ENCODE data around the gene LMNTD1. TPM values are rescaled to one million over a fixed set of nuclear protein-coding genes. Genes with fewer than 3 reads are reported as not detected.

Gene LMNTD1
- total and polyA plus RNA-seq, 4 donors = not detected

DNA sequence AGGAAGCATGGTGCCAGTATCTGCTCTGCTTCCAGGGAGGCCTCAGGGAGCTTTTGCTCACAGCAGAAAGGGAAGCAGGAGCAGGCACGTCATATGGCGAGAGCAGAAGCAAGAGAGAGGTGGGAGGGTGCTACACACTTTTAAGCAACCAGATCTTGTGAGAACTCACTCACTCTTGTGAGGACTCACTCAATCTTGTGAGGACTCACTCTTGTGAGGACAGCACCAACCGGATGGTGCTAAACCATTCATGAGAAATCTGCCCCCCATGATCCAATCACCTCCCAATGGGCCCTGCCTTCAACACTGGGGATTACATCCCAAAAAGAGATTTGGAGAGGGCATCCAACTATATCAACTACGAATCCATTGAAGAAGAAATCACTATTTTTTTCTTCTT lies 34.3 kb upstream of the LMNTD1 start:
- 90% methylated on average over 4 of the region's 4 CpGs for WGBS

DNA sequence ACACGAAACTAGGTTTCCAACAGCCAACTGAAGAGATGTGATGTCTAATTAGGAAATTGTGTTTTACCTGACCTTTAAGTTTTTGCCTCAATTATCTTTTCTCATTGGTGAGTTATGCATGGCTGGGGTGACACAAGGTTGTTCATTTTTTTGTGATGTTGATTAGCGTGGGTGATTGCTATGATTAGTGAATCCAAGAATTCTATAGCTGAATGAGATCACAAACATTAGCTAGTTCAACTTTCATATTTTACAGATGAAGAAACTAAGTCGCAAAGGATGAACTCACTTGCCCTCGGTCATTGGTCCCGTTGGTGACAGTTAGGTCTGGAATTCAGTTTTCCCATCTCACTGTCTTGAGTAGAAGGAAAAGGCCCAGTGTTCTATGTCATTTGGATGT lies 32.6 kb upstream of the LMNTD1 start:
- Histone ChIP-seq H3K27ac (ENCODE audit: low read depth in 1 of 2, low read length in 2 of 2) (no peak overlapping the region), H3K4me3 (ENCODE audit: low read depth in 1 of 3, low read length in 3 of 3) (no peak overlapping the region), H3K9ac (ENCODE audit: low read depth in 1 of 2, low read length in 2 of 2) (no peak overlapping the region), H3K9me3 (ENCODE audit: control insufficient read depth in 4 of 4, low read length in 3 of 4) (peaks cover 2 to 8% (median 5%) of the 10 kb centered on the region in 4 donors), H3K4me1 (ENCODE audit: control insufficient read depth in 4 of 4, insufficient read depth in 4 of 4, low read length in 3 of 4) (peaks cover 2 to 15% (median 9%) of the 10 kb centered on the region in 4 donors), H3K36me3 (ENCODE audit: control insufficient read depth in 4 of 4, insufficient read depth in 3 of 4, low read depth in 1 of 4, low read length in 3 of 4) (no peaks in the 10 kb centered on the region), H3K27me3 (ENCODE audit: control insufficient read depth in 4 of 4, insufficient read depth in 4 of 4, low read length in 3 of 4) (no peaks in the 10 kb centered on the region)
- TF ChIP-seq, protein P1, sequence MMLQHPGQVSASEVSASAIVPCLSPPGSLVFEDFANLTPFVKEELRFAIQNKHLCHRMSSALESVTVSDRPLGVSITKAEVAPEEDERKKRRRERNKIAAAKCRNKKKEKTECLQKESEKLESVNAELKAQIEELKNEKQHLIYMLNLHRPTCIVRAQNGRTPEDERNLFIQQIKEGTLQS (IDR thresholded peaks at IDR 0.05) = no peak
- TF ChIP-seq GABPA (IDR thresholded peaks at IDR 0.05 in 1 of 2, conservative IDR thresholded peaks at IDR 0.05 in 1 of 2) (peak in 1 of 2 donors; percentile 2), YY1 (IDR thresholded peaks at IDR 0.05) (no peak), SP1 (IDR thresholded peaks at IDR 0.05) (no peak)
- DNase-seq (ENCODE audit: low spot score) = no peak
- WGBS = 79% methylated on average over 5 of the region's 5 CpGs

More for the DNA sequence above, 34.3 kb upstream of the LMNTD1 start:
- Histone ChIP-seq H3K27ac (ENCODE audit: low read depth in 1 of 2, low read length in 2 of 2) (no peak overlapping the region), H3K4me3 (ENCODE audit: low read depth in 1 of 3, low read length in 3 of 3) (no peak overlapping the region), H3K4me1 (ENCODE audit: control insufficient read depth in 4 of 4, insufficient read depth in 4 of 4, low read length in 3 of 4) (peaks cover 2 to 15% (median 9%) of the 10 kb centered on the region in 4 donors), H3K9ac (ENCODE audit: low read depth in 1 of 2, low read length in 2 of 2) (no peak overlapping the region), H3K9me3 (ENCODE audit: control insufficient read depth in 4 of 4, low read length in 3 of 4) (peaks cover 2 to 8% (median 5%) of the 10 kb centered on the region in 4 donors), H3K36me3 (ENCODE audit: control insufficient read depth in 4 of 4, insufficient read depth in 3 of 4, low read depth in 1 of 4, low read length in 3 of 4) (no peaks in the 10 kb centered on the region), H3K27me3 (ENCODE audit: control insufficient read depth in 4 of 4, insufficient read depth in 4 of 4, low read length in 3 of 4) (no peaks in the 10 kb centered on the region)
- no peak for DNase-seq (ENCODE audit: low spot score)
- no peak for TF ChIP-seq RAD21 (IDR thresholded peaks at IDR 0.05)
- TF ChIP-seq, protein P1 (IDR thresholded peaks at IDR 0.05) = no peak
- TF ChIP-seq YY1 (IDR thresholded peaks at IDR 0.05) = no peak
- TF ChIP-seq, protein P2, sequence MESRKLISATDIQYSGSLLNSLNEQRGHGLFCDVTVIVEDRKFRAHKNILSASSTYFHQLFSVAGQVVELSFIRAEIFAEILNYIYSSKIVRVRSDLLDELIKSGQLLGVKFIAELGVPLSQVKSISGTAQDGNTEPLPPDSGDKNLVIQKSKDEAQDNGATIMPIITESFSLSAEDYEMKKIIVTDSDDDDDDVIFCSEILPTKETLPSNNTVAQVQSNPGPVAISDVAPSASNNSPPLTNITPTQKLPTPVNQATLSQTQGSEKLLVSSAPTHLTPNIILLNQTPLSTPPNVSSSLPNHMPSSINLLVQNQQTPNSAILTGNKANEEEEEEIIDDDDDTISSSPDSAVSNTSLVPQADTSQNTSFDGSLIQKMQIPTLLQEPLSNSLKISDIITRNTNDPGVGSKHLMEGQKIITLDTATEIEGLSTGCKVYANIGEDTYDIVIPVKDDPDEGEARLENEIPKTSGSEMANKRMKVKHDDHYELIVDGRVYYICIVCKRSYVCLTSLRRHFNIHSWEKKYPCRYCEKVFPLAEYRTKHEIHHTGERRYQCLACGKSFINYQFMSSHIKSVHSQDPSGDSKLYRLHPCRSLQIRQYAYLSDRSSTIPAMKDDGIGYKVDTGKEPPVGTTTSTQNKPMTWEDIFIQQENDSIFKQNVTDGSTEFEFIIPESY (IDR thresholded peaks at IDR 0.05) = no peak
- no peak for TF ChIP-seq HNF4G (IDR thresholded peaks at IDR 0.05)
- TF ChIP-seq FOXA1 (IDR thresholded peaks at IDR 0.05) = no peak
- TF ChIP-seq, protein P3, sequence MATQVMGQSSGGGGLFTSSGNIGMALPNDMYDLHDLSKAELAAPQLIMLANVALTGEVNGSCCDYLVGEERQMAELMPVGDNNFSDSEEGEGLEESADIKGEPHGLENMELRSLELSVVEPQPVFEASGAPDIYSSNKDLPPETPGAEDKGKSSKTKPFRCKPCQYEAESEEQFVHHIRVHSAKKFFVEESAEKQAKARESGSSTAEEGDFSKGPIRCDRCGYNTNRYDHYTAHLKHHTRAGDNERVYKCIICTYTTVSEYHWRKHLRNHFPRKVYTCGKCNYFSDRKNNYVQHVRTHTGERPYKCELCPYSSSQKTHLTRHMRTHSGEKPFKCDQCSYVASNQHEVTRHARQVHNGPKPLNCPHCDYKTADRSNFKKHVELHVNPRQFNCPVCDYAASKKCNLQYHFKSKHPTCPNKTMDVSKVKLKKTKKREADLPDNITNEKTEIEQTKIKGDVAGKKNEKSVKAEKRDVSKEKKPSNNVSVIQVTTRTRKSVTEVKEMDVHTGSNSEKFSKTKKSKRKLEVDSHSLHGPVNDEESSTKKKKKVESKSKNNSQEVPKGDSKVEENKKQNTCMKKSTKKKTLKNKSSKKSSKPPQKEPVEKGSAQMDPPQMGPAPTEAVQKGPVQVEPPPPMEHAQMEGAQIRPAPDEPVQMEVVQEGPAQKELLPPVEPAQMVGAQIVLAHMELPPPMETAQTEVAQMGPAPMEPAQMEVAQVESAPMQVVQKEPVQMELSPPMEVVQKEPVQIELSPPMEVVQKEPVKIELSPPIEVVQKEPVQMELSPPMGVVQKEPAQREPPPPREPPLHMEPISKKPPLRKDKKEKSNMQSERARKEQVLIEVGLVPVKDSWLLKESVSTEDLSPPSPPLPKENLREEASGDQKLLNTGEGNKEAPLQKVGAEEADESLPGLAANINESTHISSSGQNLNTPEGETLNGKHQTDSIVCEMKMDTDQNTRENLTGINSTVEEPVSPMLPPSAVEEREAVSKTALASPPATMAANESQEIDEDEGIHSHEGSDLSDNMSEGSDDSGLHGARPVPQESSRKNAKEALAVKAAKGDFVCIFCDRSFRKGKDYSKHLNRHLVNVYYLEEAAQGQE (IDR thresholded peaks at IDR 0.05) = no peak
- TF ChIP-seq, protein P4, sequence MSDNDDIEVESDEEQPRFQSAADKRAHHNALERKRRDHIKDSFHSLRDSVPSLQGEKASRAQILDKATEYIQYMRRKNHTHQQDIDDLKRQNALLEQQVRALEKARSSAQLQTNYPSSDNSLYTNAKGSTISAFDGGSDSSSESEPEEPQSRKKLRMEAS (IDR thresholded peaks at IDR 0.05) = no peak
- no peak for TF ChIP-seq GABPA (IDR thresholded peaks at IDR 0.05 in 1 of 2, conservative IDR thresholded peaks at IDR 0.05 in 1 of 2)
- TF ChIP-seq FOXA2 (IDR thresholded peaks at IDR 0.05) = no peak
- TF ChIP-seq NR2F2 (IDR thresholded peaks at IDR 0.05) = no peak

All from liver (tissue), 9 donors.